ENCODE data around the gene RAPGEF4.
A peak's percentile ranks its signal among the peaks of the same experiment; 100 is the strongest.

RAPGEF4 gene

GRCh38 chr2:172806493-172806892 lies 70.8 kb downstream of the RAPGEF4 start:
- H3K4me3 ChIP-seq (ENCODE audit: low read depth, low read length): no peak overlapping the region
- H3K9me3 ChIP-seq (ENCODE audit: control insufficient read depth, insufficient read depth, low read depth, low read length): no peaks in the 10 kb centered on the region
- H3K4me1 ChIP-seq (ENCODE audit: control insufficient read depth, insufficient read depth, low read length): 0 out of 2 replicates have a peak, but pooled peaks cover 3% of the 10 kb centered on the region
- H3K36me3 ChIP-seq (ENCODE audit: control insufficient read depth in 2 of 2, insufficient read depth in 1 of 2, low read length in 2 of 2): no peaks in the 10 kb centered on the region
- ChIA-PET POLR2A (no interaction called here), CTCF (interaction anchor here (0.5 to 9.2 kb wide), 32 partner anchors 9 to 1538 kb away, joined by 3 to 154 read pairs (median 4); no protein-coding TSS in a partner anchor)
- no peak overlapping the region for H3K27ac ChIP-seq (ENCODE audit: extremely low read depth, low read depth, low read length)
- TF ChIP-seq SALL2 (tag by site-specific recombination; IDR thresholded peaks at IDR 0.05; ENCODE audit: borderline replicate concordance) (no peak), ZNF169 (tag by site-specific recombination; IDR thresholded peaks at IDR 0.05) (no peak), GLI2 (tag by site-specific recombination; IDR thresholded peaks at IDR 0.05; ENCODE audit: borderline replicate concordance, low read depth) (no peak), TRIM28 (IDR thresholded peaks at IDR 0.05; ENCODE audit: borderline replicate concordance, low read length) (peak; percentile 28; the same call in 1 of the 2 replicates), GLIS1 (tag by site-specific recombination; IDR thresholded peaks at IDR 0.05) (no peak), ZNF223 (tag by site-specific recombination; IDR thresholded peaks at IDR 0.05) (no peak), ZNF292 (tag by site-specific recombination; IDR thresholded peaks at IDR 0.05; ENCODE audit: borderline replicate concordance, low read depth) (no peak), SETDB1 (IDR thresholded peaks at IDR 0.05; ENCODE audit: insufficient read length, low read length) (no peak), ZNF133 (tag by site-specific recombination; IDR thresholded peaks at IDR 0.05) (no peak), ZNF660 (tag by site-specific recombination; IDR thresholded peaks at IDR 0.05) (peak; percentile 77), ZNF121 (tag by site-specific recombination; IDR thresholded peaks at IDR 0.05) (no peak), ZNF239 (tag by site-specific recombination; IDR thresholded peaks at IDR 0.05) (no peak), ZNF654 (tag by site-specific recombination; IDR thresholded peaks at IDR 0.05; ENCODE audit: low read depth) (peak; percentile 97), PATZ1 (tag by site-specific recombination; IDR thresholded peaks at IDR 0.05) (no peak), ZNF2 (tag by site-specific recombination; IDR thresholded peaks at IDR 0.05) (no peak), ZNF112 (tag by site-specific recombination; IDR thresholded peaks at IDR 0.05) (no peak), ZNF585B (tag by site-specific recombination; IDR thresholded peaks at IDR 0.05) (no peak), ZNF16 (tag by site-specific recombination; IDR thresholded peaks at IDR 0.05; ENCODE audit: low read depth) (no peak), PRDM10 (tag by site-specific recombination; IDR thresholded peaks at IDR 0.05) (no peak), ZNF791 (tag by site-specific recombination; IDR thresholded peaks at IDR 0.05) (no peak), ZNF211 (tag by site-specific recombination; IDR thresholded peaks at IDR 0.05; ENCODE audit: low read depth) (no peak)
- TF ChIP-seq, protein P1, sequence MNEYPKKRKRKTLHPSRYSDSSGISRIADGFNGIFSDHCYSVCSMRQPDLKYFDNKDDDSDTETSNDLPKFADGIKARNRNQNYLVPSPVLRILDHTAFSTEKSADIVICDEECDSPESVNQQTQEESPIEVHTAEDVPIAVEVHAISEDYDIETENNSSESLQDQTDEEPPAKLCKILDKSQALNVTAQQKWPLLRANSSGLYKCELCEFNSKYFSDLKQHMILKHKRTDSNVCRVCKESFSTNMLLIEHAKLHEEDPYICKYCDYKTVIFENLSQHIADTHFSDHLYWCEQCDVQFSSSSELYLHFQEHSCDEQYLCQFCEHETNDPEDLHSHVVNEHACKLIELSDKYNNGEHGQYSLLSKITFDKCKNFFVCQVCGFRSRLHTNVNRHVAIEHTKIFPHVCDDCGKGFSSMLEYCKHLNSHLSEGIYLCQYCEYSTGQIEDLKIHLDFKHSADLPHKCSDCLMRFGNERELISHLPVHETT (tag by site-specific recombination; IDR thresholded peaks at IDR 0.05): no peak
- TF ChIP-seq, protein P2, sequence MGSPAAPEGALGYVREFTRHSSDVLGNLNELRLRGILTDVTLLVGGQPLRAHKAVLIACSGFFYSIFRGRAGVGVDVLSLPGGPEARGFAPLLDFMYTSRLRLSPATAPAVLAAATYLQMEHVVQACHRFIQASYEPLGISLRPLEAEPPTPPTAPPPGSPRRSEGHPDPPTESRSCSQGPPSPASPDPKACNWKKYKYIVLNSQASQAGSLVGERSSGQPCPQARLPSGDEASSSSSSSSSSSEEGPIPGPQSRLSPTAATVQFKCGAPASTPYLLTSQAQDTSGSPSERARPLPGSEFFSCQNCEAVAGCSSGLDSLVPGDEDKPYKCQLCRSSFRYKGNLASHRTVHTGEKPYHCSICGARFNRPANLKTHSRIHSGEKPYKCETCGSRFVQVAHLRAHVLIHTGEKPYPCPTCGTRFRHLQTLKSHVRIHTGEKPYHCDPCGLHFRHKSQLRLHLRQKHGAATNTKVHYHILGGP (tag by site-specific recombination; IDR thresholded peaks at IDR 0.05): no peak
- TF ChIP-seq, protein P3, sequence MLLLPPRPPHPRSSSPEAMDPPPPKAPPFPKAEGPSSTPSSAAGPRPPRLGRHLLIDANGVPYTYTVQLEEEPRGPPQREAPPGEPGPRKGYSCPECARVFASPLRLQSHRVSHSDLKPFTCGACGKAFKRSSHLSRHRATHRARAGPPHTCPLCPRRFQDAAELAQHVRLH (tag by site-specific recombination; IDR thresholded peaks at IDR 0.05): no peak
- TF ChIP-seq, protein P4, sequence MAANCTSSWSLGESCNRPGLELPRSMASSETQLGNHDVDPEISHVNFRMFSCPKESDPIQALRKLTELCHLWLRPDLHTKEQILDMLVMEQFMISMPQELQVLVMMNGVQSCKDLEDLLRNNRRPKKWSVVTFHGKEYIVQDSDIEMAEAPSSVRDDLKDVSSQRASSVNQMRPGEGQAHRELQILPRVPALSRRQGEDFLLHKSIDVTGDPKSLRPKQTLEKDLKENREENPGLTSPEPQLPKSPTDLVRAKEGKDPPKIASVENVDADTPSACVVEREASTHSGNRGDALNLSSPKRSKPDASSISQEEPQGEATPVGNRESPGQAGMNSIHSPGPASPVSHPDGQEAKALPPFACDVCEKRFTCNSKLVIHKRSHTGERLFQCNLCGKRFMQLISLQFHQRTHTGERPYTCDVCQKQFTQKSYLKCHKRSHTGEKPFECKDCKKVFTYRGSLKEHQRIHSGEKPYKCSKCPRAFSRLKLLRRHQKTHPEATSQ (tag by site-specific recombination; IDR thresholded peaks at IDR 0.05): no peak
- TF ChIP-seq, protein P5, sequence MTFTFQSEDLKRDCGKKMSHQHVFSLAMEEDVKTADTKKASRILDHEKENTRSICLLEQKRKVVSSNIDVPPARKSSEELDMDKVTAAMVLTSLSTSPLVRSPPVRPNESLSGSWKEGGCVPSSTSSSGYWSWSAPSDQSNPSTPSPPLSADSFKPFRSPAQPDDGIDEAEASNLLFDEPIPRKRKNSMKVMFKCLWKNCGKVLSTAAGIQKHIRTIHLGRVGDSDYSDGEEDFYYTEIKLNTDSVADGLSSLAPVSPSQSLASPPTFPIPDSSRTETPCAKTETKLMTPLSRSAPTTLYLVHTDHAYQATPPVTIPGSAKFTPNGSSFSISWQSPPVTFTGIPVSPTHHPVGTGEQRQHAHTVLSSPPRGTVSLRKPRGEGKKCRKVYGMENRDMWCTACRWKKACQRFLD (tag by site-specific recombination; IDR thresholded peaks at IDR 0.05): no peak
